Pancreas (tissue), 10 donors: ENCODE measurements around the gene KCTD17. TPM values are rescaled to one million over a fixed set of nuclear protein-coding genes. Genes with fewer than 3 reads are reported as not detected.

ENCODE experiments used
- ATAC-seq, 4 donors: fragments of 200-7000 bp; cut with Tn5 transposase; one replicate each; pipeline versions ENCODE4 v1.8.0 to v1.9.1; 2020; ENCODE audit warnings: mild to moderate bottlenecking in 4 of 4, moderate library complexity in 4 of 4
- DNase-seq, 6 donors: peaks; one replicate each; pipeline ENCODE4 v3.0.0-alpha.2; 2020
- FAIRE-seq: peaks from 2 replicates; lab custom pipeline; 2012; peaks lifted over from hg19 to GRCh38; lab: Jason Lieb, UNC
- H3K27ac ChIP-seq, 4 donors: fragments of 200-600 bp; sonication (generic); 1 replicate in 3 of 4; 2 replicates in 1 of 4; pipeline versions ENCODE4 v1.5.0 to v1.8.0; 2020
- H3K27me3 ChIP-seq, 4 donors: fragments of 200-600 bp; one replicate each; pipeline ENCODE4 v1.8.0; 2021
- H3K36me3 ChIP-seq, 3 donors: fragments of 200-600 bp; sonication (generic) in 1 of 3; one replicate each; pipeline versions ENCODE4 v1.5.0 to v1.8.0; 2020 to 2021
- H3K4me1 ChIP-seq, 3 donors: fragments of 200-600 bp; one replicate each; pipeline ENCODE4 v1.8.0; 2021
- H3K4me3 ChIP-seq, 4 donors: fragments of 200-600 bp; sonication (generic) in 2 of 4; one replicate each; pipeline versions ENCODE4 v1.5.0 to v1.8.0; 2020 to 2021
- H3K9me3 ChIP-seq, 4 donors: fragments of 200-600 bp; one replicate each; pipeline ENCODE4 v1.8.0; 2021
- CTCF ChIP-seq, 4 donors: fragments of 200-600 bp; sonication (generic) in 3 of 4; IDR thresholded peaks; one replicate each; pipeline versions ENCODE4 v1.5.0 to v1.8.0; 2021; ENCODE audit warnings: antibody characterized with exemption in 4 of 4
- WGBS, 2 donors: extraction: QIAGEN DNeasy Blood & Tissue Kit; methylation state at CpG; one replicate each; pipeline ENCODE4 v1.1.7; 2013; 5-methylcytosine and 5-hydroxymethylcytosine counted together
- intact Hi-C, 3 donors: fragments of 100-400 bp; cut with DNase I; formaldehyde crosslinking; loops; one replicate each; pipeline versions ENCODE4 v1.11.1 to v1.14.2; 2022
- polyA plus RNA-seq, 2 donors: library from polyadenylated mRNA; stranded (reverse); fragments of 200-250 nt; gene quantifications; one replicate each; pipeline ENCODE4 v1.2.3, GENCODE V29; 2013
- total RNA-seq, 6 donors: library from RNA; stranded (reverse); fragmentation: NEBNext Ultra II Directional in 4 of 6; extraction: Animal tissue kit (Norgen Biotek cat#: 25700) in 4 of 6; gene quantifications; one replicate each; pipeline versions ENCODE4 v1.2.1 to v1.2.4, GENCODE V29; 2021 to 2023
- donor health status: healthy with polysubstance abuse.
- donor health status: DM: no; HTN: no; CAD: no; lungs with moderate emphysema.
- donor health status: DM: no; HTN: no; CAD: no.
- donor health status: control.
- donor health status: control.
- donor health status: Bipolar disorder and iron deficiency.
- donor health status: DM: yes; HTN: yes; CAD: no.
- donor health status: DM: no; HTN: no; CAD: no.
- donor health status: DM: no; HTN: no; CAD: no.
- donor health status: DM: yes; HTN: yes; CAD: no.

The KCTD17 gene
- total and polyA plus RNA-seq, 8 donors, result 2.6 to 11.8 (median 4.4) TPM

GRCh38 chr22:37053310-37054055 lies 1.9 kb downstream of the KCTD17 start:
- DNase-seq (no peak), FAIRE-seq (no peak), ATAC-seq (no peak)
- no peaks in the 10 kb centered on the region for H3K9me3 ChIP-seq
- no peak overlapping the region for H3K4me3 ChIP-seq
- no peaks in the 10 kb centered on the region for H3K27me3 ChIP-seq
- TF ChIP-seq CTCF (IDR thresholded peaks at IDR 0.05), result no peak
- H3K27ac ChIP-seq, result no peak overlapping the region
- WGBS, 2 donors, result 87 to 89% methylated on average over 16 of the region's 16 CpGs
- intact Hi-C loops, result no loop called here
- H3K36me3 ChIP-seq, result no peaks in the 10 kb centered on the region
- H3K4me1 ChIP-seq, result no peaks in the 10 kb centered on the region

GRCh38 chr22:37054056-37054395 lies 2.5 kb downstream of the KCTD17 start:
- no peak for DNase-seq
- 52 to 58% methylated on average over 8 of the region's 8 CpGs for WGBS, 2 donors
- Histone ChIP-seq H3K4me3 (no peak overlapping the region), H3K27me3 (no peaks in the 10 kb centered on the region), H3K36me3 (no peaks in the 10 kb centered on the region), H3K4me1 (no peaks in the 10 kb centered on the region), H3K9me3 (no peaks in the 10 kb centered on the region), H3K27ac (no peak overlapping the region)
- intact Hi-C loops, result no loop called here
- no peak for FAIRE-seq
- TF ChIP-seq CTCF (IDR thresholded peaks at IDR 0.05), result no peak
- ATAC-seq, result no peak

GRCh38 chr22:37054600-37055365 lies 3.2 kb downstream of the KCTD17 start:
- Histone ChIP-seq H3K27me3 (no peaks in the 10 kb centered on the region), H3K9me3 (no peaks in the 10 kb centered on the region), H3K36me3 (no peaks in the 10 kb centered on the region), H3K4me1 (no peaks in the 10 kb centered on the region), H3K4me3 (no peak overlapping the region), H3K27ac (no peak overlapping the region)
- no peak for DNase-seq
- ATAC-seq, result no peak
- intact Hi-C loops, result no loop called here
- 76 to 77% methylated on average over 20 of the region's 20 CpGs for WGBS, 2 donors
- no peak for TF ChIP-seq CTCF (IDR thresholded peaks at IDR 0.05)
- no peak for FAIRE-seq

GRCh38 chr22:37056246-37056645 lies 4.7 kb downstream of the KCTD17 start:
- intact Hi-C loops, result no loop called here

More at GRCh38 chr22:37056246-37056645, 4.7 kb downstream of the KCTD17 start:
- no peak for TF ChIP-seq CTCF (IDR thresholded peaks at IDR 0.05)
- Histone ChIP-seq H3K27me3 (no peaks in the 10 kb centered on the region), H3K9me3 (no peaks in the 10 kb centered on the region), H3K27ac (no peak overlapping the region), H3K36me3 (no peaks in the 10 kb centered on the region), H3K4me1 (no peaks in the 10 kb centered on the region), H3K4me3 (no peak overlapping the region)
- WGBS, 2 donors, result 87 to 94% methylated on average over 13 of the region's 13 CpGs
- DNase-seq, result no peak
- ATAC-seq, result no peak
- FAIRE-seq, result no peak
